ENCODE measurements around the gene ALG9. TPM values are rescaled to one million over a fixed set of nuclear protein-coding genes. Genes with fewer than 3 reads are reported as not detected.

The ALG9 gene
- polyA plus RNA-seq, 2 of the 4 experiments (the other 2 are of a cell fraction), result 15.3 to 33.3 TPM

DNA sequence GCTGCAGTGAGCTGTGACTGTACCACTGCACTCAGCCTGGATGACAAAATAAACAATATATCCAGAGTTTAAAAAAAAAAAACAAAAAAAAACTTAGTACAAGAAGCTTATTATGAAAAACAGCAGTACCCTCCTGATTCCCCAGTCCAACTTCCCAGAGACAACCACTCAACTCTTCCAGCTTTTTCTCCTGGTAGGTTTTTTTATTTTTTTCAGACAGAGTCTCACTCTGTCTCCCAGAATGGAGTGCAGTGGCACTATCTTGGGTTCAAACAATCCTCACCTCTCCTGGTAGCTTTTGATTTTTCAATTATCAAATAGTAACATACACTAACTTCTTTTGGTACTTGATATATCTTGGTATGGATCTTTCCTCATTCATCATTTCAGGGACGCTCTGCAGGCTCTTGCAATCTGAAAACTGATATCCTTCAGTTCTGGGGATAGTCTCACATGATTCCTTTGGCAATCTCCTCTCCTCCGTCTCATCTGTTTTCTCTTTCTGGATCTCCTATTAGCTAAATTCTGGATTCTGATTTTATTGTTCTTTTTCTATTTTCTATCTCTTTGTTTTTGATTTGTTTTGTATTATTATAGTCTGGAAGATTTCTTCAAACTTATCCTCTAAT lies 44.9 kb downstream of the ALG9 start (continued):
- TF ChIP-seq POLR2AphosphoS2 (conservative IDR thresholded peaks at IDR 0.05; ENCODE audit: low read length), result no peak
- TF ChIP-seq, protein P1, sequence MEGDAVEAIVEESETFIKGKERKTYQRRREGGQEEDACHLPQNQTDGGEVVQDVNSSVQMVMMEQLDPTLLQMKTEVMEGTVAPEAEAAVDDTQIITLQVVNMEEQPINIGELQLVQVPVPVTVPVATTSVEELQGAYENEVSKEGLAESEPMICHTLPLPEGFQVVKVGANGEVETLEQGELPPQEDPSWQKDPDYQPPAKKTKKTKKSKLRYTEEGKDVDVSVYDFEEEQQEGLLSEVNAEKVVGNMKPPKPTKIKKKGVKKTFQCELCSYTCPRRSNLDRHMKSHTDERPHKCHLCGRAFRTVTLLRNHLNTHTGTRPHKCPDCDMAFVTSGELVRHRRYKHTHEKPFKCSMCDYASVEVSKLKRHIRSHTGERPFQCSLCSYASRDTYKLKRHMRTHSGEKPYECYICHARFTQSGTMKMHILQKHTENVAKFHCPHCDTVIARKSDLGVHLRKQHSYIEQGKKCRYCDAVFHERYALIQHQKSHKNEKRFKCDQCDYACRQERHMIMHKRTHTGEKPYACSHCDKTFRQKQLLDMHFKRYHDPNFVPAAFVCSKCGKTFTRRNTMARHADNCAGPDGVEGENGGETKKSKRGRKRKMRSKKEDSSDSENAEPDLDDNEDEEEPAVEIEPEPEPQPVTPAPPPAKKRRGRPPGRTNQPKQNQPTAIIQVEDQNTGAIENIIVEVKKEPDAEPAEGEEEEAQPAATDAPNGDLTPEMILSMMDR (IDR thresholded peaks at IDR 0.05), result no peak
- TF ChIP-seq, protein P2, sequence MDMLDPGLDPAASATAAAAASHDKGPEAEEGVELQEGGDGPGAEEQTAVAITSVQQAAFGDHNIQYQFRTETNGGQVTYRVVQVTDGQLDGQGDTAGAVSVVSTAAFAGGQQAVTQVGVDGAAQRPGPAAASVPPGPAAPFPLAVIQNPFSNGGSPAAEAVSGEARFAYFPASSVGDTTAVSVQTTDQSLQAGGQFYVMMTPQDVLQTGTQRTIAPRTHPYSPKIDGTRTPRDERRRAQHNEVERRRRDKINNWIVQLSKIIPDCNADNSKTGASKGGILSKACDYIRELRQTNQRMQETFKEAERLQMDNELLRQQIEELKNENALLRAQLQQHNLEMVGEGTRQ (IDR thresholded peaks at IDR 0.05), result no peak
- no peak for TF ChIP-seq POLR2A (IDR thresholded peaks at IDR 0.05; ENCODE audit: low read length)
- no peak for TF ChIP-seq CHD4 (IDR thresholded peaks at IDR 0.05; ENCODE audit: borderline replicate concordance)
- TF ChIP-seq, protein P3, sequence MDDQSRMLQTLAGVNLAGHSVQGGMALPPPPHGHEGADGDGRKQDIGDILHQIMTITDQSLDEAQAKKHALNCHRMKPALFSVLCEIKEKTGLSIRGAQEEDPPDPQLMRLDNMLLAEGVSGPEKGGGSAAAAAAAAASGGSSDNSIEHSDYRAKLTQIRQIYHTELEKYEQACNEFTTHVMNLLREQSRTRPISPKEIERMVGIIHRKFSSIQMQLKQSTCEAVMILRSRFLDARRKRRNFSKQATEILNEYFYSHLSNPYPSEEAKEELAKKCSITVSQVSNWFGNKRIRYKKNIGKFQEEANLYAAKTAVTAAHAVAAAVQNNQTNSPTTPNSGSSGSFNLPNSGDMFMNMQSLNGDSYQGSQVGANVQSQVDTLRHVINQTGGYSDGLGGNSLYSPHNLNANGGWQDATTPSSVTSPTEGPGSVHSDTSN (IDR thresholded peaks at IDR 0.05), result no peak
- no peak for TF ChIP-seq FOSB (CRISPR knock-in tag; IDR thresholded peaks at IDR 0.05)

DNA sequence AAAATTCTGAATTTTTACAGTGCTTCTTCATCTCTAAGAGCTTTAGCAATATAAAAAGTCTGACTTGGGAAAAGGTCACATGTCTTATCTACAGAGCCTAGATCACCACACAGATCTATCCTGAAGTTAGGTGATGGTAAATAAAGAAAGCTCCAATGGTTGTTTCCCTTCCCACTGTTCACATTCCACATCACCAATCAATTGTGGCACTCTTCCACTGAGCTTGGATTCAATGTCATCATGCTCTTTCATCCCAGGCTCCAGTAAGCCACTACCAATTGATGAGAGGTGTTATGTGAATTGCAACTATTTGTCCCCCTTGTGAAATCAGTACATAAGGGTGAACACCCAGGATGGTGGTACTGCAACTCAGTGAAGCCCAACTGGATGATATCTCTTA lies 47.8 kb downstream of the ALG9 start:
- FAIRE-seq (no peak), DNase-seq (ENCODE audit: low read depth in 1 of 2, low spot score in 1 of 2) (no peak), ATAC-seq (no peak)
- CTCF ChIA-PET, result interaction anchor here (1.2 to 1.6 kb wide), 3 partner anchors 18 to 259 kb away, joined by 4 to 5 read pairs (median 5); no protein-coding TSS in a partner anchor
- Histone ChIP-seq H3K4me2 (no peak overlapping the region), H3K27ac (no peak overlapping the region), H3K4me1 (no peaks in the 10 kb centered on the region), H3K4me3 (no peak overlapping the region), H3K9me3 (no peaks in the 10 kb centered on the region)
- no peak for TF ChIP-seq MAFK (IDR thresholded peaks at IDR 0.05; ENCODE audit: partially characterized antibody)
- no peak for TF ChIP-seq KDM5A (IDR thresholded peaks at IDR 0.05)
- no peak for TF ChIP-seq EP300 (IDR thresholded peaks at IDR 0.05)
- no peak for TF ChIP-seq SMC3 (IDR thresholded peaks at IDR 0.05)
- TF ChIP-seq GATA3 (IDR thresholded peaks at IDR 0.05; ENCODE audit: borderline replicate concordance), result no peak
- TF ChIP-seq, protein P4, sequence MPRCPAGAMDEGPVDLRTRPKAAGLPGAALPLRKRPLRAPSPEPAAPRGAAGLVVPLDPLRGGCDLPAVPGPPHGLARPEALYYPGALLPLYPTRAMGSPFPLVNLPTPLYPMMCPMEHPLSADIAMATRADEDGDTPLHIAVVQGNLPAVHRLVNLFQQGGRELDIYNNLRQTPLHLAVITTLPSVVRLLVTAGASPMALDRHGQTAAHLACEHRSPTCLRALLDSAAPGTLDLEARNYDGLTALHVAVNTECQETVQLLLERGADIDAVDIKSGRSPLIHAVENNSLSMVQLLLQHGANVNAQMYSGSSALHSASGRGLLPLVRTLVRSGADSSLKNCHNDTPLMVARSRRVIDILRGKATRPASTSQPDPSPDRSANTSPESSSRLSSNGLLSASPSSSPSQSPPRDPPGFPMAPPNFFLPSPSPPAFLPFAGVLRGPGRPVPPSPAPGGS (IDR thresholded peaks at IDR 0.05), result no peak
- TF ChIP-seq, protein P5, sequence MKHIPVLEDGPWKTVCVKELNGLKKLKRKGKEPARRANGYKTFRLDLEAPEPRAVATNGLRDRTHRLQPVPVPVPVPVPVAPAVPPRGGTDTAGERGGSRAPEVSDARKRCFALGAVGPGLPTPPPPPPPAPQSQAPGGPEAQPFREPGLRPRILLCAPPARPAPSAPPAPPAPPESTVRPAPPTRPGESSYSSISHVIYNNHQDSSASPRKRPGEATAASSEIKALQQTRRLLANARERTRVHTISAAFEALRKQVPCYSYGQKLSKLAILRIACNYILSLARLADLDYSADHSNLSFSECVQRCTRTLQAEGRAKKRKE (CRISPR knock-in tag; IDR thresholded peaks at IDR 0.05; ENCODE audit: low read depth), result no peak
- TF ChIP-seq, protein P6, sequence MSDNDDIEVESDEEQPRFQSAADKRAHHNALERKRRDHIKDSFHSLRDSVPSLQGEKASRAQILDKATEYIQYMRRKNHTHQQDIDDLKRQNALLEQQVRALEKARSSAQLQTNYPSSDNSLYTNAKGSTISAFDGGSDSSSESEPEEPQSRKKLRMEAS (IDR thresholded peaks at IDR 0.05), result no peak
- no peak for TF ChIP-seq CEBPB (IDR thresholded peaks at IDR 0.05)
- TF ChIP-seq, protein P7, sequence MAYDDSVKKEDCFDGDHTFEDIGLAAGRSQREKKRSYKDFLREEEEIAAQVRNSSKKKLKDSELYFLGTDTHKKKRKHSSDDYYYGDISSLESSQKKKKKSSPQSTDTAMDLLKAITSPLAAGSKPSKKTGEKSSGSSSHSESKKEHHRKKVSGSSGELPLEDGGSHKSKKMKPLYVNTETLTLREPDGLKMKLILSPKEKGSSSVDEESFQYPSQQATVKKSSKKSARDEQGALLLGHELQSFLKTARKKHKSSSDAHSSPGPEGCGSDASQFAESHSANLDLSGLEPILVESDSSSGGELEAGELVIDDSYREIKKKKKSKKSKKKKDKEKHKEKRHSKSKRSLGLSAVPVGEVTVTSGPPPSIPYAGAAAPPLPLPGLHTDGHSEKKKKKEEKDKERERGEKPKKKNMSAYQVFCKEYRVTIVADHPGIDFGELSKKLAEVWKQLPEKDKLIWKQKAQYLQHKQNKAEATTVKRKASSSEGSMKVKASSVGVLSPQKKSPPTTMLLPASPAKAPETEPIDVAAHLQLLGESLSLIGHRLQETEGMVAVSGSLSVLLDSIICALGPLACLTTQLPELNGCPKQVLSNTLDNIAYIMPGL (CRISPR knock-in tag; IDR thresholded peaks at IDR 0.05; ENCODE audit: borderline replicate concordance), result no peak
- TF ChIP-seq POLR2A (IDR thresholded peaks at IDR 0.05; ENCODE audit: low read length), result no peak
- POLR2A ChIA-PET, result no interaction called here
